Measurements from ENCODE around the gene NDST1. TPM values are rescaled to one million over a fixed set of nuclear protein-coding genes. Genes with fewer than 3 reads are reported as not detected.

NDST1 gene
- total and polyA plus RNA-seq, 2 of the 8 experiments (the other 6 are each of a cell fraction or from before 2014, with no cell fraction given): 27.0 to 72.0 TPM

DNA sequence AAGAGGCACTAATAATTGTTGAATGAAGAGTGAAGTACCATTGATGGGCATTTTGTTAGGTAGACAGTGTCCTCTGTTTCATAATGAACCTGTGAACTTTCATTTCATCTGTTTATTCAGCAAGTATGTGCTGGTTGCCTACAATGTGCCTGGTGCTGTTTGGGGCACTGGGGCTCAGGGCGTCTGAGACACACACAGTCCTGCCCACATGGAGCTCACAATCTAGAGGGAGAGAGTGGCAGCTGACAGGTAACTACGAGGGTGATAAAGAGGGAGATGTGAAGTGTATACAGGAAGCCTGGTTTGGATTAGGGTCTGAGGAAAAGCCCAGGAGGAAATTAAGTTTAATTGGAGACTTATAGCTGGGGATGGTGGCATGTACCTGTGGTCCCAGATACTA is 28.5 kb upstream of the NDST1 start (continued):
- TF ChIP-seq SRF (IDR thresholded peaks at IDR 0.05; ENCODE audit: low read depth, low read length) (no peak), HDAC2 (IDR thresholded peaks at IDR 0.05; ENCODE audit: borderline replicate concordance in 1 of 2, low read depth in 2 of 2, low read length in 2 of 2) (no peak), EGR1 (IDR thresholded peaks at IDR 0.05; ENCODE audit: borderline replicate concordance, low read depth, low read length) (no peak), CTBP2 (IDR thresholded peaks at IDR 0.05; ENCODE audit: borderline replicate concordance, insufficient read depth, insufficient read length, low read length) (no peak), TAF7 (optimal IDR thresholded peaks at IDR 0.05; ENCODE audit: borderline replicate concordance, low read depth, low read length) (no peak), ZNF274 (IDR thresholded peaks at IDR 0.05; ENCODE audit: borderline replicate concordance, extremely low read depth, low read length) (no peak), RAD21 (IDR thresholded peaks at IDR 0.05 in 1 of 2, conservative IDR thresholded peaks at IDR 0.05 in 1 of 2; ENCODE audit: low read depth in 2 of 2, low read length in 2 of 2) (no peak)
